Fibroblast of skin of left biceps (primary cell): ENCODE measurements around the gene PTX3.

Source experiments
- DNase-seq, 2 experiments: peaks; one replicate each; pipeline ENCODE4 v3.0.0-alpha.2; 2013; ENCODE audit warnings: low read depth in 2 of 2

Gene PTX3

GRCh38 chr3:157475921-157476414, 39.3 kb downstream of the PTX3 start:
- no peak for DNase-seq

DNA sequence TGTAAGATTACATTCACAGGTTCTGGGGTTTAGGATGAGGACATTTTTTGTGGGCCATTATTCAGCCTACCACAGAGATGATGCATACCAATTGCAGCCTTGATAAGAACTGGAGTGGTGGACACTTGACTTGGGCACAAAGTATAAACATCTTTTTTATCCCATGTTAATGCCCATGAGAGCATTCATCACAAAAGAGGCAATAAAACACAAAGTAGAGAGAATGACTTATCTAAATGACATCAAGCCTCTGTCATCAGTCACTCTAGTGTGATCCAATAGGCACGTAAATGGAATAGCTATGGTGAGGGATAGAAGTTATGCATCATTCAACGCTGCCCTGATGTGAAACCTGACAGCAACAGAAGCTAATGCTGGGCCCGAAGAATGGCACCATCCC, 40.8 kb downstream of the PTX3 start:
- DNase-seq: no peak

GRCh38 chr3:157479464-157480243, 43.0 kb downstream of the PTX3 start:
- no peak for DNase-seq

GRCh38 chr3:157487339-157487738, 50.7 kb downstream of the PTX3 start:
- no peak for DNase-seq

GRCh38 chr3:157488144-157488543, 51.5 kb downstream of the PTX3 start:
- DNase-seq: no peak

DNA sequence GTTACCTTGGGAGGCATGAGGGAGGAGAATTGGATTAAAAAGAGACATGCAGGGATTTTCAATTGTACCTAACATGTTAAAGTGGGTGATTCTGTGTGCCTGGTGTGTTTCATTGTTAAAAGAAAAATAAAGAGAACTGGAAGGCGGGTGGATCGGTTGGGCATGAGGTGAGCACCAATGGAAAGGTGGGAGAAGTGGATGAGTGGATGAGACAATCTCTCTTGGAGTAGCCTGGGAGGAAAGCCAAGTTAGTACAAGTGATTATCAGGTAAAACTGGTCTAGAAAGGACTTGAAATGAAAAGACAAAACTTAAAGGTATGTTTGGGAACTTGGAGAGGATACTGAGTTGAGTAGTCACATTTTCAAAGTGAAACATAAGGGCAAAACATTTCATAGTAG, 54.5 kb downstream of the PTX3 start:
- DNase-seq: no peak
